ENCODE results near the gene ANKRD36C.
A peak's percentile ranks its signal among the peaks of the same experiment; 100 is the strongest.
"Not testable (repeated sequence)": the region's sequence is repeated elsewhere in the genome, so short reads cannot be mapped to it uniquely, and the experiment has no call there.

ANKRD36C gene

DNA sequence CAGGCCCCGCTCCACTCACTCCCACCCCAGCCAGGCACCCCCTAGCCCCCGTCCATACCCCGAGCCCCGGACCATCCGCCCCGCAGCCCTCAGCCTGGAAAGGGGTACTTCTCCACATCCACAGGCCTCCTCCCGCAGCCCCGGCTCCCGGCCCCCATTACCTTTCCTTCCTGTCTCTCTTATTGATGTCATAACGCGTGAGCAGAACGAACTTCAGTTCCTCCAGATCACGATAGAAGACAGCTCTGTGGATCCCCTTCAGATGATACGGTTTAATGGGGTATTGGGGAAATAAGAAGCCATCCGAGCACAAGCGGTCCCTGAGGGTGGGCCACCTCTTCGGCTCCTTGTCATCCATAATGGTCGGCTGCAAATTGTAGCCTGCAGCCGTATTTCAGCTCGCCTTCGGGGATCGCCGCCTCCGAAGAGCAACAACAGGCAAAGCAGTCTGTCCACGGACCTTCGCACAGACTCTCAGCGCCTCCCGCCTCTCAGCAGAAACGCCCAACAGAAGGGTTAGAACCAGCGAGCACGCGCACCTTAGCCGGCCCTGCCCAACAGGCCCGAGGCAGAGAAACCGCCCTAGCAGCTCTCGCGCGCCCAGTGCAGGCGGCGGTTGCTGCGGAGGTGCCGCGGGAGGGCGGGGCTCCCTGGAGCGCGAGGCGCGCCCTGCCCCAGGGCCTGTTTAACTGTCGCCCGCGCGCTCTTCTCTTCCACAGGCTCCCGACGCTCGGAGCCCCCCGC is at the start of gene ANKRD36C:
Gene ANKRD36C (minus strand): TSS at position 474 of the 744 bp plus-strand sequence. CDS start 116 bp downstream, at position 358.
- not testable (repeated sequence) for H3K27me3 ChIP-seq (ENCODE audit: control insufficient read depth, insufficient read depth, low read length); H3K9me3 ChIP-seq (ENCODE audit: control insufficient read depth, low read length); H3K36me3 ChIP-seq (ENCODE audit: control insufficient read depth, insufficient read depth, low read length); H3K4me1 ChIP-seq (ENCODE audit: control insufficient read depth, insufficient read depth, low read length)
- Histone ChIP-seq H3K9ac (ENCODE audit: low read length) (peak within 1 kb of the TSS; percentile 87), H3K4me3 (ENCODE audit: low read length) (peak within 1 kb of the TSS; percentile 77)

DNA sequence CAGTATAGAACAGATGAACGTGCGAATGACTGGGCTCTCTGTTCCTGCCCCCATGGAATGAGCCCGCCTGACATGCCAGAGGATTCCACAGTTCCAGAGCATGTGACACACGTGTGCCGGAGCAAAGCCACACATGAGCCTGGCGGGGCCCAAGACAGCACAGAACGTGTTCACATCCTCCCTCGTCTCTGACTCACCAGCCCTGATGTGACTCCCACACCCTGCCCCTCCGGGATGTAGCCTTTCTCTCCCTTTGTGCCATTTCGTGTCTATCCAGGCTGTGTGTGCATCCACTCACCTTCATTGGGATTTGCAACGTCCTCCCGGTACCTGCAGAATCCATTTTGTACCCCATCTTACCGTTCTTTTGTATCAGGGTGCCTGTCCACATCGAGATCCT is 43.9 kb upstream of the ANKRD36C start:
- H3K4me1 ChIP-seq (ENCODE audit: control insufficient read depth, insufficient read depth, low read length); H3K27me3 ChIP-seq (ENCODE audit: control insufficient read depth, insufficient read depth, low read length); H3K9ac ChIP-seq (ENCODE audit: low read length); H3K9me3 ChIP-seq (ENCODE audit: control insufficient read depth, low read length); H3K4me3 ChIP-seq (ENCODE audit: low read length); H3K36me3 ChIP-seq (ENCODE audit: control insufficient read depth, insufficient read depth, low read length): not testable (repeated sequence)

DNA sequence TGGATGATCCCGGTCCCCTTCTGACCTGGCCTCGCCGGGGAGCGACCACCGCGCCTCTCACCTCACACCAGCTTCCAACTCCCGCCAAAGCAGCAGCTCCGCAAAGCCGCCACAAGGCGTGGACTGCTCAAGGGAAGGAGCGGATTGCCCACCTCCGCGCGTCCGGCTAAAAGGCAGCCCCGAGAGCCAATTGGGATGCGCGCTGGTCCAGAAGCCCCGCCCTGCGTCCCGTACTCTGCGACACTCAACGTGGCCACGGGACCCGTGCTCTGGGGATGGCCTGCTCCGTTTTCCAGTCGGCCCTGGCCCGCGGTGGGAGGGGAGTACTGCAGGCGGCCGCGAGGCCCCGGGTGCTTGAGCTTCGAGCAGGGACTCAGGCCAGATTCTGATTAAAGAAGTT is 43.2 kb upstream of the ANKRD36C start, which contains the start of gene GPAT2:
Gene GPAT2 (minus strand): TSS at position 125 of the 400 bp plus-strand sequence. CDS start 2,557 bp downstream, outside the sequence.
- not testable (repeated sequence) for H3K27me3 ChIP-seq (ENCODE audit: control insufficient read depth, insufficient read depth, low read length); H3K4me1 ChIP-seq (ENCODE audit: control insufficient read depth, insufficient read depth, low read length); H3K9me3 ChIP-seq (ENCODE audit: control insufficient read depth, low read length); H3K36me3 ChIP-seq (ENCODE audit: control insufficient read depth, insufficient read depth, low read length); H3K9ac ChIP-seq (ENCODE audit: low read length); H3K4me3 ChIP-seq (ENCODE audit: low read length)

DNA sequence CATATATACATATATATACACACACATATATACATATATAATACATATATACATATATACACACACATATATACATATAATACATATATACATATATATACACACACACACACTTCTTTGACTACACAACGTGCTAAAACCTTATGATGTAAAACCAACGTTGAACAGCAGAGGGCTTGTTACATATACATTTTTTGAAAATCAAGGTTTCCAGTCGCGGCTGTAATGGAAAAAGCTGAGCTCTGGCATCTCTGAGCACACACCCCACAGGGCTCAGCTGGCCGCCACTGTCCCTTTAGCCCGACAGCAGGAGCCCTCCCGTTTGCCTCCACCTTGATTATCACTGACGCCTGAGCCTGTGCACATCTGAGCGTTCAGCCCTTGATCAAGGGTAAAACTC is 42.4 kb upstream of the ANKRD36C start:
- not testable (repeated sequence) for H3K27me3 ChIP-seq (ENCODE audit: control insufficient read depth, insufficient read depth, low read length); H3K36me3 ChIP-seq (ENCODE audit: control insufficient read depth, insufficient read depth, low read length); H3K4me1 ChIP-seq (ENCODE audit: control insufficient read depth, insufficient read depth, low read length); H3K9ac ChIP-seq (ENCODE audit: low read length); H3K4me3 ChIP-seq (ENCODE audit: low read length); H3K9me3 ChIP-seq (ENCODE audit: control insufficient read depth, low read length)

DNA sequence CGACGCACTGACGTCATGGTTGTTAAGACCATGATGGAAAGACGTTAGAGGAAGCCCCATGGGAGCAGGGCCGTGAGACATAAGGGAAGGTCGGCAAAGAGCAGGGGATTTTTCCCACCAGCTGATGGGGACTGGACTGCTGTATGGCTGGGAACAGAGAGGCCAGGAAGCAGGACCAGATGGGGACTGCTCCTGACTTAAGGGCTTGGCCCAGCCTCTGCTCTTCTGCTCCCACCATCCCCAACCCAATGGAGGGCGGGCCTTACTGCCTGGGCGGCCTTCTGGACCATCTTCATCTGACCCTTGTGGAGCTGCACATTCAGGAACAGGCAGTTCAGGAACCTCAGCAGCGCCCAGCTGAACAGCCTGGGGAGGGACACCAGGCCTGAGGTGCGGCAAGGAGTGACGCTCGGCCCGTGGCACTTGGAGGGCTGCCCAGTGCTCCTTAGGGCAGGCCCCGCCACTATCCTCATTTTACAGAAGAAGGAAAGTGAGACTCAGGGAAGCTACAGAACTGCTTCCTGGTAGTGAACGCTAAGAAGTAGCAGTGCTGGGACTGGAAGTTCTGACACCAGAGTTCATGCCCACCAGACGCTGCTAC is 36.2 kb upstream of the ANKRD36C start:
- H3K9ac ChIP-seq (ENCODE audit: low read length); H3K4me1 ChIP-seq (ENCODE audit: control insufficient read depth, insufficient read depth, low read length); H3K9me3 ChIP-seq (ENCODE audit: control insufficient read depth, low read length); H3K4me3 ChIP-seq (ENCODE audit: low read length); H3K36me3 ChIP-seq (ENCODE audit: control insufficient read depth, insufficient read depth, low read length); H3K27me3 ChIP-seq (ENCODE audit: control insufficient read depth, insufficient read depth, low read length): not testable (repeated sequence)

DNA sequence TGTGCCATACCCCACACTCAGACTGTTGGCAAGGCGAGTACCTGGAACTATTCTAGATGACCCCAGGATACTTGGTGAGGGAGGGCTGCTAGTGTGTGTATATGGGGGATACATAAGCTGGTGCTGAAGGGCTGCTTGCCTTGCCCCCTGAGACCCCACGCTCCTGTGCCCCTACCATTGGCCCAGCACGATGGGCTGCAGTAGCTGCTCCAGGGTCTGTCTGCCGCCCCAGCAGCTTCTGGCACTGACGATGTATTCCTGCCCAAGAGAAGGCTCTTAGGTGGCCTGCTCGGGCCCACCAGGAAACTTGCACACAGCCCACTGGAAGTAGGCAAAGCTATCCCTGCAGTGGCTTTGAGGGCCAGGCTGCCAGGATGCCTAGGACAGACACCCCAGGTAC is 34.1 kb upstream of the ANKRD36C start:
- not testable (repeated sequence) for H3K9me3 ChIP-seq (ENCODE audit: control insufficient read depth, low read length); H3K36me3 ChIP-seq (ENCODE audit: control insufficient read depth, insufficient read depth, low read length); H3K4me3 ChIP-seq (ENCODE audit: low read length); H3K27me3 ChIP-seq (ENCODE audit: control insufficient read depth, insufficient read depth, low read length); H3K9ac ChIP-seq (ENCODE audit: low read length); H3K4me1 ChIP-seq (ENCODE audit: control insufficient read depth, insufficient read depth, low read length)

DNA sequence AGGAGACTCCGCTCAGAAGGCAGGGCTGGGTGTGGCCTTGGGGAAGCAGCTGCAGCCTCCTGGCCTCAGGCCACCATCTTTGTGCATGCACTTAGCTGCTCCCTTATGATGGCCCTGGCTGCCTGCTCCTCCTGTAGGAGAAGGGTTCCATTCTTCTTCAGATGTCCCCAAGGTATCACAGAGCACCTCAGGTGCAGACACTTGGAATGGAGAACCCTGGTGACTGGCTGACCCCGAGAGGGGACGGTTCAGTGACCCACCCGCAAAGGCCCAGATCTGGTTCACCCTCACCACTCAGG is 33.5 kb upstream of the ANKRD36C start:
- H3K9ac ChIP-seq (ENCODE audit: low read length) = no peak overlapping the region
- H3K9me3 ChIP-seq (ENCODE audit: control insufficient read depth, low read length) = no peaks in the 10 kb centered on the region
- H3K27me3 ChIP-seq (ENCODE audit: control insufficient read depth, insufficient read depth, low read length) = no peaks in the 10 kb centered on the region
- no peak overlapping the region for H3K4me3 ChIP-seq (ENCODE audit: low read length)
- H3K4me1 ChIP-seq (ENCODE audit: control insufficient read depth, insufficient read depth, low read length) = peaks cover 3% of the 10 kb centered on the region
- H3K36me3 ChIP-seq (ENCODE audit: control insufficient read depth, insufficient read depth, low read length) = no peaks in the 10 kb centered on the region

DNA sequence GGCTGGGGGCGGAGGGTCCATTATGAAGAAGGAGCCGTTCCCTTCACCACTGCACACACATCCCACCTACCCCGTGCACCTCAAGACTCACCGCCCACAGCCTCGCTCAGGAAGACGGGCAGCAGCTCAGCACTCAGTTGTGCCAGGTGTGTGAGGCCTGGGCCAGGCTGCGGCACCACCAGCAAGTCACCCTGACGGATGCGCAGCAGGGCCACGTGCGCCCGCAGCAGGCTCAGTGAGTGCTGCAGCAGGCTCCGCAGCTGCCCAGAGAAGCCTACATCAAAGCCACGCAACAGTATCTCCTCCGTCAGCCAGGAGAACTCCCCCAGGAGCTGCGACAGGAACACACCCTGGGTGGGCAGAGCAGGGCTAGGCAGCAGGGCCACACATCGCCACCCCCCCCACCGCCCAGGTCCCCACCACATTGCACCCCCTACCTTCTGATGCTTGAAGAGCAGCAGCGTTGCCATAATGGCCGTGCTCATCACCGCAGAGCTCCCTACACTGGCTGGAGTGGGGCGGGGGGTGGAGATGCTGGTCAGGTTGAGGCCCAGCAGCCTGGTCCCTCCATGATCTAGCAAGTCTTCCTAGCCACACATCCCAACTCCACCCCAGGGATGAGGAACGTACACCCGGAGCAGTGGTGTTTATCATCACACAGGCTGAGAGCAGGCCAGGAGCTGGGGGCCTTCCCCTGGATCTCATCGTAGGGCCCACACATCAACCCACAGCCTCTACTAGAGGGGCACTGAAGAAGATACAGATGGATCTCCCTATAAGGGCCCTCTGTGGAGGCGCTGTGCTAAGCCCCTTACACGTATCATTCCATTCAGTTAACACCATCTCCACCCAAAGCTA is 32.9 kb upstream of the ANKRD36C start:
- Histone ChIP-seq H3K4me3 (ENCODE audit: low read length) (no peak overlapping the region), H3K4me1 (ENCODE audit: control insufficient read depth, insufficient read depth, low read length) (peaks cover 3% of the 10 kb centered on the region)

DNA sequence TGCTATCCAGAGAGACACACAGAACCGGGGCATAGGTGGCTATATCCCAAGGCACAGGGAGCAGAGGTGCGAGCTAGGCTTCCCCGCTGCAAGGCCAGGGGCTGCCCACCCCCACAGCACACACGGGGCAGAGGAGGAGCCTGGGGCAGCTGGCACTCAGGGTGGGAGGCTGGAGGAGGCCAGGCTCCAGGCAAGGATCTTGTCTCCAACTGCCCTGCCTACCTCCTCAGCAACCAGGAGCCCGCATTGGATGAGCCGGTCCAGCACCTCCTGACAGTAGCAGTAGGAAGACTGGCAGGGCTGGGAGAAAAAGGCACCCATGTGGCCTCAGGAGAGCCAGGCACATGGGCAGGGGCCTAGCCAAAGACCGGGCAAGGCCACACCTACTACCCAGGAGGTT is 32.1 kb upstream of the ANKRD36C start:
- not testable (repeated sequence) for H3K27me3 ChIP-seq (ENCODE audit: control insufficient read depth, insufficient read depth, low read length); H3K36me3 ChIP-seq (ENCODE audit: control insufficient read depth, insufficient read depth, low read length); H3K9ac ChIP-seq (ENCODE audit: low read length); H3K4me1 ChIP-seq (ENCODE audit: control insufficient read depth, insufficient read depth, low read length); H3K4me3 ChIP-seq (ENCODE audit: low read length); H3K9me3 ChIP-seq (ENCODE audit: control insufficient read depth, low read length)

More for the DNA sequence above, 32.9 kb upstream of the ANKRD36C start:
- Histone ChIP-seq H3K9me3 (ENCODE audit: control insufficient read depth, low read length) (no peaks in the 10 kb centered on the region), H3K9ac (ENCODE audit: low read length) (no peak overlapping the region), H3K27me3 (ENCODE audit: control insufficient read depth, insufficient read depth, low read length) (no peaks in the 10 kb centered on the region), H3K36me3 (ENCODE audit: control insufficient read depth, insufficient read depth, low read length) (no peaks in the 10 kb centered on the region)

DNA sequence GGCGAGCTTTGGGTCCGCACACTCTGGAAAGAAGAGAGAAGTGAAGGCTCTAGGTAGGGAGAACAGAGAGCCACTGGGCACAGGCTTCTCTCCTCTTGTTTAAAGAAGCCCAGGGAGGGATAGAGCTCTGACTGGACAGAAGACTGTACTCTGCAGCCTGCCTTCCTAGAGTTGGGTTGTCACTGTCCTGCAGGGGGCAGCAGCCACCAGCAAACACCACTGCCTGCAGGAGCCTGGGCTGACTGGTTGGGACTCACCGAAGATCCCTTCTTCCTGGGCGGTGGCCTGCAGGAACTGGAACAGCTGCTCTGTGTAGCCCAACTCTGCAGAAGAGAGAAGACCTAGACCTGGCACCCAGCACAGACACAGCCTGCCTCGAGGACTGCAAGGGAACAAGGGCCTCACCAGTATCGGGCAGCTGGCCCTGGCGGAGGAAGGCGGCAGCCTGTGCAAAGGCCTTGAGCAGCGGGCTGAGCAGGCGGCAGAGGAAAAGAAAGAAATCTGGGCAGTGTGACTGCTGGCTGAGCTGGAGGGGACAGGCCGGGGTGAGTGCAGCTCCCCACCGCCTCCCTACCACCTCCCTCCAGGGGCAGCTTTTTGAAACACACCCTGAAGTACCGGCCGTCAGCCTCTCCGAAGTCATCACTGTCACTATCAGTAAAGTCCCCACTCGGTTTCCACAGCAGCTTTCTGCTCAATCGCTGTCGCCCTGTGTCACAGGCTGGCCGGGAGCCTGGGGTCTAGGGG is 31.2 kb upstream of the ANKRD36C start:
- H3K9ac ChIP-seq (ENCODE audit: low read length); H3K36me3 ChIP-seq (ENCODE audit: control insufficient read depth, insufficient read depth, low read length); H3K9me3 ChIP-seq (ENCODE audit: control insufficient read depth, low read length): not testable (repeated sequence)

DNA sequence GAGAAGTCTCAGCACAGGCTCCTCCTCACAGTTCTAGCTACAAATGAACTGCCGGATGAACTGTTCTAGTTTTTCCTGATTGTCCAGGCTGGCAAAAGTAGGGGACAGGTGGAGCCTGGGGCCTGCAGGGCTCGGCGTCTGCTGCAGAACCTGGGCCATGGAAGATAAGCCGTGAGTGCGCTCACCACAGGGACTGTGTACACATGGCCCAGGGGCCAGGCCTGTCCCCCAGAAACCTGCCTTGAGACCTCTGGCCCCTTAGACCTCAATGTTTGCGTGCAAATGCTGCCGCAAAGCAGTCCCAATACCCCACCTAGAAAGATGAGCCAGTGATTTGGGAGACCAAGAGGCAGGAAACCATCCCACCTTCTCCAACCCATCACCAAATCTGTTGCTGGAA is 30.5 kb upstream of the ANKRD36C start:
- H3K36me3 ChIP-seq (ENCODE audit: control insufficient read depth, insufficient read depth, low read length); H3K4me1 ChIP-seq (ENCODE audit: control insufficient read depth, insufficient read depth, low read length); H3K9me3 ChIP-seq (ENCODE audit: control insufficient read depth, low read length); H3K9ac ChIP-seq (ENCODE audit: low read length); H3K4me3 ChIP-seq (ENCODE audit: low read length); H3K27me3 ChIP-seq (ENCODE audit: control insufficient read depth, insufficient read depth, low read length): not testable (repeated sequence)

More for the DNA sequence above, 31.2 kb upstream of the ANKRD36C start:
- H3K27me3 ChIP-seq (ENCODE audit: control insufficient read depth, insufficient read depth, low read length); H3K4me3 ChIP-seq (ENCODE audit: low read length); H3K4me1 ChIP-seq (ENCODE audit: control insufficient read depth, insufficient read depth, low read length): not testable (repeated sequence)

DNA sequence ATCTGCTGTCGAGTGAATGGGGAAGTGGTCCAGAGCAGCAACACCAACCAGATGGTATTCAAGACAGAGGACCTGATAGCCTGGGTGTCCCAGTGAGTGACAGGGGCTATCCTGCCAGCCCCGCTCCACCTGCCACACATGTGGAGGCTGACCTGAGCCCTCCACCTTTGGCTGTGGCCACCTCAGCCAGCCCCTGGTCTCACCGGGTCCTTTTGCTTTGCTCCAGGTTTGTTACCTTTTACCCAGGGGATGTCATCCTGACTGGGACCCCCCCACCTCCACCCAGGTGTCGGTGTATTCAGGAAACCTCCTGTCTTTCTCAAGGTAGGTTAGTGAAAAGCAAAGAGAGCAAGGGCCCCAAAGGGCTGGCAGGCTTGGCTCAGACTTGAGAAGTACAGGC is 29.5 kb upstream of the ANKRD36C start:
- H3K27me3 ChIP-seq (ENCODE audit: control insufficient read depth, insufficient read depth, low read length); H3K4me3 ChIP-seq (ENCODE audit: low read length); H3K36me3 ChIP-seq (ENCODE audit: control insufficient read depth, insufficient read depth, low read length); H3K9me3 ChIP-seq (ENCODE audit: control insufficient read depth, low read length); H3K4me1 ChIP-seq (ENCODE audit: control insufficient read depth, insufficient read depth, low read length); H3K9ac ChIP-seq (ENCODE audit: low read length): not testable (repeated sequence)
